ENCODE measurements around the gene NAGLU. TPM values are rescaled to one million over a fixed set of nuclear protein-coding genes. Genes with fewer than 3 reads are reported as not detected.
A peak's percentile ranks its signal among the peaks of the same experiment; 100 is the strongest.
"Not testable (repeated sequence)": the region's sequence is repeated elsewhere in the genome, so short reads cannot be mapped to it uniquely, and the experiment has no call there.

NAGLU gene
- polyA plus RNA-seq, 1 donor (not counting 4 experiments of a cell fraction or from before 2014, with no cell fraction given): 6.9 TPM

DNA sequence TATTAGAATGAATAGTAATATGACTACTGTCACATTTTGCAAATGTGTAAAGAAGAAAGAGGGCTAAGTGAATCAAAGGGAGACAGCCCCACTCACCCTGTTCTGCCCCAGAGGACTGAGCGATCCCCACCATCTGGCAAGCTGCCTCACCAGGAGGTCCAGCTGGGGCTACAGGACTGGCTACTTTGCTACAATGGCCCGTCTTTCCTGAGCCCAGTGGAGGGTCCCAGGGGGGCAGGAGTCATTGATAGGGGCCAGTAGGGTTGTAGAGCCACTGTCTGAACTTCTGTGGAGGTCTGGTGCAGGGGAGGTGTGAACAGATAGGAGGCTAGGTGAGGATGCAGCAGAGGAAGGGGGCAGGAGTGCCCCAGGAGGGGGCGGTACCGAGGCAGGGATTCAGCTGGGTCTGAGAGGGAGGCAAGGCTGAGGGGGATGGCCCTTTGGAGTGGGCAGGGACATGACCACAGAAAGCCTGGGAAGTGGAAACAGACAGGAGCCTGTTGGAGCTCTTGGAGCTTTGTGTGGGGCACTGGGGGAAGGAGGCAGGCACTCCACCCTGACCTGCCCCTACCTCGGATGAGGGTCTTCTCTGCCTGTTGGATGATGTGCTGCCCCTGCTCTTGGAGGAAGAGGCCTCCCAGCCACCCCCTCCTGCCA is 20.0 kb downstream of the NAGLU start:
- DNase-seq (ENCODE audit: low read depth, low spot score); H3K27ac ChIP-seq (ENCODE audit: control insufficient read depth, insufficient read depth, low read length); H2AFZ ChIP-seq (ENCODE audit: control insufficient read depth, low read length); H4K20me1 ChIP-seq (ENCODE audit: control insufficient read depth, extremely low read depth, insufficient read depth, low read length); H3K9me3 ChIP-seq (ENCODE audit: control insufficient read depth, low read depth, low read length); H3K36me3 ChIP-seq (ENCODE audit: control insufficient read depth in 2 of 2, extremely low read depth in 1 of 2, insufficient read depth in 2 of 2, low read length in 2 of 2); H3K27me3 ChIP-seq (ENCODE audit: control insufficient read depth, extremely low read depth, insufficient read depth, low read length); H3K9ac ChIP-seq (ENCODE audit: control insufficient read depth, extremely low read depth, insufficient read depth, low read length); dilution Hi-C loops (cut with MboI; ENCODE audit: extremely low pct_ligation_motif_present, low sequenced_read_pairs); H3K4me2 ChIP-seq (ENCODE audit: control insufficient read depth, extremely low read depth, insufficient read depth, low read depth, low read length); H3K4me3 ChIP-seq (ENCODE audit: control insufficient read depth in 2 of 3, extremely low read depth in 1 of 3, insufficient read depth in 2 of 3, low read depth in 1 of 3, low read length in 3 of 3); H3K9me1 ChIP-seq (ENCODE audit: control insufficient read depth, extremely low read depth, insufficient read depth, low read length): not testable (repeated sequence)
- Histone ChIP-seq H3K79me2 (ENCODE audit: control insufficient read depth, insufficient read depth, low read length) (peaks cover 13% of the 10 kb centered on the region), H3K4me1 (ENCODE audit: control insufficient read depth, extremely low read depth, insufficient read depth, low read length) (peaks cover 18% of the 10 kb centered on the region)
- TF ChIP-seq CTCF (optimal IDR thresholded peaks at IDR 0.05 in 1 of 3, IDR thresholded peaks at IDR 0.05 in 1 of 3, conservative IDR thresholded peaks at IDR 0.05 in 1 of 3; ENCODE audit: extremely low read depth in 1 of 3, insufficient read depth in 2 of 3, low read length in 3 of 3): peak in 1 of 3 experiments; percentile 20
- FAIRE-seq: peak; percentile 20

GRCh38 chr17:42559075-42559474 is 23.0 kb downstream of the NAGLU start:
- Histone ChIP-seq H3K27me3 (ENCODE audit: control insufficient read depth, extremely low read depth, insufficient read depth, low read length) (no peaks in the 10 kb centered on the region), H3K27ac (ENCODE audit: control insufficient read depth, insufficient read depth, low read length) (no peak overlapping the region), H3K9me3 (ENCODE audit: control insufficient read depth, low read depth, low read length) (no peaks in the 10 kb centered on the region), H3K4me3 (ENCODE audit: control insufficient read depth in 2 of 3, extremely low read depth in 1 of 3, insufficient read depth in 2 of 3, low read depth in 1 of 3, low read length in 3 of 3) (no peak overlapping the region), H3K9me1 (ENCODE audit: control insufficient read depth, extremely low read depth, insufficient read depth, low read length) (no peaks in the 10 kb centered on the region), H2AFZ (ENCODE audit: control insufficient read depth, low read length) (no peak overlapping the region), H4K20me1 (ENCODE audit: control insufficient read depth, extremely low read depth, insufficient read depth, low read length) (no peaks in the 10 kb centered on the region), H3K4me1 (ENCODE audit: control insufficient read depth, extremely low read depth, insufficient read depth, low read length) (peaks cover 24% of the 10 kb centered on the region), H3K79me2 (ENCODE audit: control insufficient read depth, insufficient read depth, low read length) (peaks cover 27% of the 10 kb centered on the region), H3K36me3 (ENCODE audit: control insufficient read depth in 2 of 2, extremely low read depth in 1 of 2, insufficient read depth in 2 of 2, low read length in 2 of 2) (peaks cover 0 to 6% of the 10 kb centered on the region in 2 experiments), H3K4me2 (ENCODE audit: control insufficient read depth, extremely low read depth, insufficient read depth, low read depth, low read length) (no peak overlapping the region), H3K9ac (ENCODE audit: control insufficient read depth, extremely low read depth, insufficient read depth, low read length) (no peak overlapping the region)
- no peak for FAIRE-seq
- TF ChIP-seq CTCF (optimal IDR thresholded peaks at IDR 0.05 in 1 of 3, IDR thresholded peaks at IDR 0.05 in 1 of 3, conservative IDR thresholded peaks at IDR 0.05 in 1 of 3; ENCODE audit: extremely low read depth in 1 of 3, insufficient read depth in 2 of 3, low read length in 3 of 3) (no peak), EZH2 (IDR thresholded peaks at IDR 0.05; ENCODE audit: low read length) (no peak)
- dilution Hi-C loops (cut with MboI; ENCODE audit: extremely low pct_ligation_motif_present, low sequenced_read_pairs): no loop called here
- no peak for DNase-seq (ENCODE audit: low read depth, low spot score)

Measured in keratinocyte (primary cell).